Upper lobe of right lung (tissue), 1 donor: ENCODE data around the gene SPP1. TPM values are rescaled to one million over a fixed set of nuclear protein-coding genes. Genes with fewer than 3 reads are reported as not detected.

ENCODE experiments used
- ATAC-seq: fragments of 200-7000 bp; cut with Tn5 transposase; one replicate; pipeline ENCODE4 v1.9.1; 2020; ENCODE audit warnings: mild to moderate bottlenecking, moderate library complexity
- DNase-seq: peaks from one replicate; pipeline ENCODE4 v3.0.0-alpha.2; 2020
- H3K27ac ChIP-seq: fragments of 200-600 bp; one replicate; pipeline ENCODE4 v1.8.0; 2022
- H3K27me3 ChIP-seq: fragments of 200-600 bp; one replicate; pipeline ENCODE4 v1.8.0; 2022; ENCODE audit warnings: mild to moderate bottlenecking
- H3K36me3 ChIP-seq: fragments of 200-600 bp; one replicate; pipeline ENCODE4 v1.8.0; 2022
- H3K4me1 ChIP-seq: fragments of 200-600 bp; one replicate; pipeline ENCODE4 v1.8.0; 2022
- H3K4me3 ChIP-seq: fragments of 200-600 bp; one replicate; pipeline ENCODE4 v1.8.0; 2022; ENCODE audit warnings: mild to moderate bottlenecking
- H3K9me3 ChIP-seq: fragments of 200-600 bp; one replicate; pipeline ENCODE4 v1.8.0; 2022
- CTCF ChIP-seq: fragments of 200-600 bp; IDR thresholded peaks from one replicate; pipeline ENCODE4 v1.8.0; 2022; ENCODE audit warnings: antibody characterized with exemption
- intact Hi-C: fragments of 100-400 bp; cut with DNase I; formaldehyde crosslinking; loops from one replicate; pipeline ENCODE4 v1.11.0; 2022
- total RNA-seq: library from RNA; stranded (reverse); fragmentation: NEBNext Ultra II Directional; extraction: Animal tissue kit (Norgen Biotek cat#: 25700); gene quantifications from one replicate; pipeline ENCODE4 v1.2.1, GENCODE V29; 2021
- donor health status: DM: no; HTN: yes; CAD: no; lungs with severe emphysema.

Gene SPP1
- total RNA-seq, 1 donor from 2014 or later: 45.4 TPM

- intact Hi-C loops: no loop called here
- Histone ChIP-seq H3K27ac (peak overlapping the region; percentile 60), H3K36me3 (no peaks in the 10 kb centered on the region), H3K4me1 (peaks cover 32% of the 10 kb centered on the region), H3K4me3 (peak overlapping the region; percentile 77), H3K9me3 (no peaks in the 10 kb centered on the region), H3K27me3 (no peaks in the 10 kb centered on the region)
- no peak for TF ChIP-seq CTCF
- DNase-seq (peak; percentile 72), ATAC-seq (peak; percentile 54)
Measured at GRCh38 chr4:88008122-88008742, 32.7 kb downstream of the SPP1 start.

- peaks cover 32% of the 10 kb centered on the region for H3K4me1 ChIP-seq
- H3K27me3 ChIP-seq: no peaks in the 10 kb centered on the region
- H3K27ac ChIP-seq: no peak overlapping the region
- TF ChIP-seq CTCF: no peak
- DNase-seq (no peak), ATAC-seq (no peak)
- peak overlapping the region; percentile 77 for H3K4me3 ChIP-seq
- H3K36me3 ChIP-seq: no peaks in the 10 kb centered on the region
- H3K9me3 ChIP-seq: no peaks in the 10 kb centered on the region
- intact Hi-C loops: no loop called here
Measured at GRCh38 chr4:88008743-88009171, 33.2 kb downstream of the SPP1 start.

GRCh38 chr4:88009871-88010270 lies 34.4 kb downstream of the SPP1 start:
- Histone ChIP-seq H3K27ac (no peak overlapping the region), H3K4me1 (peaks cover 32% of the 10 kb centered on the region), H3K9me3 (no peaks in the 10 kb centered on the region), H3K4me3 (peak overlapping the region; percentile 77), H3K36me3 (no peaks in the 10 kb centered on the region), H3K27me3 (no peaks in the 10 kb centered on the region)
- no peak for TF ChIP-seq CTCF
- DNase-seq (no peak), ATAC-seq (no peak)
- intact Hi-C loops: no loop called here

- peaks cover 36% of the 10 kb centered on the region for H3K4me1 ChIP-seq
- H3K27ac ChIP-seq: no peak overlapping the region
- intact Hi-C loops: no loop called here
- ATAC-seq (no peak), DNase-seq (no peak)
- TF ChIP-seq CTCF: no peak
- H3K9me3 ChIP-seq: no peaks in the 10 kb centered on the region
- H3K27me3 ChIP-seq: no peaks in the 10 kb centered on the region
- no peaks in the 10 kb centered on the region for H3K36me3 ChIP-seq
- H3K4me3 ChIP-seq: no peak overlapping the region
Measured at GRCh38 chr4:88010966-88011365, 35.5 kb downstream of the SPP1 start.

- no peaks in the 10 kb centered on the region for H3K36me3 ChIP-seq
- TF ChIP-seq CTCF: no peak
- H3K27ac ChIP-seq: no peak overlapping the region
- H3K4me1 ChIP-seq: peaks cover 36% of the 10 kb centered on the region
- no peaks in the 10 kb centered on the region for H3K9me3 ChIP-seq
- intact Hi-C loops: no loop called here
- DNase-seq (no peak), ATAC-seq (peak; percentile 26)
- H3K27me3 ChIP-seq: no peaks in the 10 kb centered on the region
- no peak overlapping the region for H3K4me3 ChIP-seq
Measured at GRCh38 chr4:88012647-88013046, 37.1 kb downstream of the SPP1 start.
